ENCODE results near the gene FMNL2. TPM values are rescaled to one million over a fixed set of nuclear protein-coding genes. Genes with fewer than 3 reads are reported as not detected.

Gene FMNL2
- total and polyA plus RNA-seq, 2 experiments from 2014 or later: 4.4 to 18.6 TPM

DNA sequence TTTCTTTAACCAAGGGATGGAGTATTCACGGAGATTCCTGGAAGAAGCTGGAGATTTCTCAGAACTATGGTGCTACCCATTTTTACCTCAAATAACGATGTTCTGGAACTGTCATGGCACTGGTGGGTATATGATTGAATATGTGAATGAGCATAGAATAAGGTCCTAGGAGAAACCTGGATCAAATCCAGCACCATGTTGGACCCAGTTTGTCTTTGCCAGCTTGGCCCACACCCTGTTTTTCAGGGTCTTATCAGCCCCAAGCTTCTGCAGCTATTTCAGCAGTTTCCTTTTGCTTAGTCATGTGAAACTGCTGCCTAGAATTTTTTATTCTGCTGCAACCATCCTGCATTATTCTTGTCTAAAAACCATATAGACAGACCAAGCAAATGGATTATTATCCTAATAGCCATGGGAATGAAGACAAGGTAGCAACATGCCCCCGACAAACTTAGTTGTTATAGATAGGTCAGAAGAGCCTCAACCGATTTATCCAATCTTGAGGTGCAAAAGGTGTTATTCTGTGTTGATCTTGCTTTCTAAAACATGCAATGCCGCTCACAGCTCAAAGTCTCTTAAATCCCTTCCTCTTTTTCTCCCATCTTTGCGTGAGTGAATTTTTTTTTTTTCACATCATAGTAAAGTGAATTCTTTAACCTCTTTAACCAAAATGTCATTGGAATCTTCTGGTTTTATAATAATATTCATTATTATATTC is 248.7 kb downstream of the FMNL2 start:
- 97% methylated on average over 6 of the region's 6 CpGs for WGBS, 2 experiments (ENCODE audit: low coverage in 1 of 2, low lambda C conversion rate in 2 of 2, missing lambda C conversion rate in 2 of 2)
- no peaks in the 10 kb centered on the region for H3K9me2 ChIP-seq (ENCODE audit: insufficient read depth)
- H3F3A ChIP-seq (ENCODE audit: insufficient read depth): peaks cover 39% of the 10 kb centered on the region
- no peak for DNase-seq
- no peak overlapping the region for H3K4me3 ChIP-seq
- TF ChIP-seq EZH2phosphoT487 (IDR thresholded peaks at IDR 0.05; ENCODE audit: insufficient read depth, low read depth) (no peak), EZH2 (IDR thresholded peaks at IDR 0.05; ENCODE audit: insufficient read depth, poor library complexity, severe bottlenecking) (no peak)
- H3K9ac ChIP-seq: no peak overlapping the region
- no peak overlapping the region for H3K27ac ChIP-seq
- no peaks in the 10 kb centered on the region for H4K20me1 ChIP-seq (ENCODE audit: insufficient read depth)
- no peak overlapping the region for H3K4me2 ChIP-seq (ENCODE audit: unreplicated experiment)
- no peaks in the 10 kb centered on the region for H3K36me3 ChIP-seq (ENCODE audit: low read depth)
- in situ Hi-C loops (cut with MboI): no loop called here
- no peak overlapping the region for H2AFZ ChIP-seq
- no peaks in the 10 kb centered on the region for H3K27me3 ChIP-seq (replicated peaks; ENCODE audit: insufficient read depth)
- H3K4me1 ChIP-seq (ENCODE audit: insufficient read depth): peaks cover 35% of the 10 kb centered on the region
- H3K9me3 ChIP-seq (ENCODE audit: low read depth): no peaks in the 10 kb centered on the region
- H3K79me2 ChIP-seq (ENCODE audit: insufficient read depth): no peaks in the 10 kb centered on the region

DNA sequence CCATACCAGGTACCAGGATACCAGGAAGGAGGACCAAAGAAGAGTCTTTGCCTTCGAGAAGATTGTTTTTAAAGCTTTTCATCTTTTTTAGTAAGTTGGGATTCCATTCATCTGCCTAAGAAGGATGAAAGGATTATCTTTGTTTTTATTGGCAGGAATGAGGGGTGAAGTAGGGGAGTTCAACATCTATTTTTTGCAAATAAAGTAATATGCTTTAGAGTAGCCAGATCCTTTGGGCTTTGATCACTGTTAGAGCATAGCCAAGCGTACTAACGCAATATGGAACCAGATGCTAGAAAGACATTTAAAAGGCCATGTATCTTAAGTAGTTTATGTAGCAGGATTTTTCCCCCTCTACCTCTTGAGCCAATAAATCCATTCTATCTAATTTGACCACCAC is 249.3 kb downstream of the FMNL2 start:
- Histone ChIP-seq H2AFZ (no peak overlapping the region), H3K4me1 (ENCODE audit: insufficient read depth) (peaks cover 35% of the 10 kb centered on the region), H3K4me3 (no peak overlapping the region), H3K9ac (no peak overlapping the region), H4K20me1 (ENCODE audit: insufficient read depth) (no peaks in the 10 kb centered on the region), H3K4me2 (ENCODE audit: unreplicated experiment) (no peak overlapping the region), H3F3A (ENCODE audit: insufficient read depth) (peaks cover 39% of the 10 kb centered on the region), H3K27ac (no peak overlapping the region), H3K9me3 (ENCODE audit: low read depth) (no peaks in the 10 kb centered on the region), H3K27me3 (replicated peaks; ENCODE audit: insufficient read depth) (no peaks in the 10 kb centered on the region), H3K79me2 (ENCODE audit: insufficient read depth) (no peaks in the 10 kb centered on the region), H3K9me2 (ENCODE audit: insufficient read depth) (no peaks in the 10 kb centered on the region), H3K36me3 (ENCODE audit: low read depth) (no peaks in the 10 kb centered on the region)
- in situ Hi-C loops (cut with MboI): no loop called here
- WGBS, 2 experiments (ENCODE audit: low coverage in 1 of 2, low lambda C conversion rate in 2 of 2, missing lambda C conversion rate in 2 of 2): 99 to 100% methylated on average over 3 of the region's 3 CpGs
- TF ChIP-seq EZH2phosphoT487 (IDR thresholded peaks at IDR 0.05; ENCODE audit: insufficient read depth, low read depth) (no peak), EZH2 (IDR thresholded peaks at IDR 0.05; ENCODE audit: insufficient read depth, poor library complexity, severe bottlenecking) (no peak)
- DNase-seq: no peak

DNA sequence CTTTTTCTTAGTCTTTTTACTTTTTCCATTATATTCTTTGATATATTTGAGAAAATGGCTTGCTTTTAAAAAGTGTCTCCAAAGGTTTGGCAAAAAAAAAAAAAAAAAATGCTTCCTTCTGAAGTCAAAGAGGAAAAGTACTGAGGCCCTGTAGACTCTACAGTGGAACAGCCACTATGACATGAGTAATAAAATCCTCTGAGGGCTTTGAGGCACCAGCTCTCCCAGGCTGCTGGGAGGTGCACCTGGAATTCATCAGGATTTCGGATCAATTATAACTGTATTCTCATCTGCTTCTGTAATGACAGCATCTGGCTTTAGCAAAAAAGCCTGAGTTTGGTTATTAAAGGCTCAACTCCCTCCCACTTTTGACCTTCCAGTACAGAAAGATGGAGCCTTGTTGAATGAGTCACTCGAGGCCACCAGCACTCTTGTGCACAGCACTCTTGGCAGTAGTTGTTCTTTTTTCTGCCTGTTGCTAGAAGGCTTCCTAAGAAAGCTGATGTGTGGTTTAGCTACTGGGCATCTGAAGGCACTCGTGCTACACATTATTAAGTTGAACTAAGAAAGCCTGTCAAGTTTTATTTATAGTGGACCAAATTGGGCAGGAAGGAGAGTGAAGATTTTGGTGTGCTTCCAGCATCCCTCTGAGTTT is 251.0 kb downstream of the FMNL2 start:
- Histone ChIP-seq H2AFZ (no peak overlapping the region), H4K20me1 (ENCODE audit: insufficient read depth) (no peaks in the 10 kb centered on the region), H3K9me2 (ENCODE audit: insufficient read depth) (no peaks in the 10 kb centered on the region), H3K9ac (no peak overlapping the region), H3K36me3 (ENCODE audit: low read depth) (no peaks in the 10 kb centered on the region), H3K4me1 (ENCODE audit: insufficient read depth) (peaks cover 30% of the 10 kb centered on the region), H3K9me3 (ENCODE audit: low read depth) (no peaks in the 10 kb centered on the region), H3K27ac (peak overlapping the region; percentile 44), H3F3A (ENCODE audit: insufficient read depth) (peaks cover 27% of the 10 kb centered on the region), H3K27me3 (replicated peaks; ENCODE audit: insufficient read depth) (no peaks in the 10 kb centered on the region), H3K79me2 (ENCODE audit: insufficient read depth) (no peaks in the 10 kb centered on the region), H3K4me3 (no peak overlapping the region), H3K4me2 (ENCODE audit: unreplicated experiment) (peak overlapping the region; percentile 19)
- peak; percentile 95 for DNase-seq
- whole genome bisulfite sequencing, 2 experiments (ENCODE audit: low coverage in 1 of 2, low lambda C conversion rate in 2 of 2, missing lambda C conversion rate in 2 of 2): 1 to 5% methylated on average over 3 of the region's 3 CpGs
- TF ChIP-seq EZH2 (IDR thresholded peaks at IDR 0.05; ENCODE audit: insufficient read depth, poor library complexity, severe bottlenecking) (no peak), EZH2phosphoT487 (IDR thresholded peaks at IDR 0.05; ENCODE audit: insufficient read depth, low read depth) (no peak)
- in situ Hi-C loops (cut with MboI): no loop called here

DNA sequence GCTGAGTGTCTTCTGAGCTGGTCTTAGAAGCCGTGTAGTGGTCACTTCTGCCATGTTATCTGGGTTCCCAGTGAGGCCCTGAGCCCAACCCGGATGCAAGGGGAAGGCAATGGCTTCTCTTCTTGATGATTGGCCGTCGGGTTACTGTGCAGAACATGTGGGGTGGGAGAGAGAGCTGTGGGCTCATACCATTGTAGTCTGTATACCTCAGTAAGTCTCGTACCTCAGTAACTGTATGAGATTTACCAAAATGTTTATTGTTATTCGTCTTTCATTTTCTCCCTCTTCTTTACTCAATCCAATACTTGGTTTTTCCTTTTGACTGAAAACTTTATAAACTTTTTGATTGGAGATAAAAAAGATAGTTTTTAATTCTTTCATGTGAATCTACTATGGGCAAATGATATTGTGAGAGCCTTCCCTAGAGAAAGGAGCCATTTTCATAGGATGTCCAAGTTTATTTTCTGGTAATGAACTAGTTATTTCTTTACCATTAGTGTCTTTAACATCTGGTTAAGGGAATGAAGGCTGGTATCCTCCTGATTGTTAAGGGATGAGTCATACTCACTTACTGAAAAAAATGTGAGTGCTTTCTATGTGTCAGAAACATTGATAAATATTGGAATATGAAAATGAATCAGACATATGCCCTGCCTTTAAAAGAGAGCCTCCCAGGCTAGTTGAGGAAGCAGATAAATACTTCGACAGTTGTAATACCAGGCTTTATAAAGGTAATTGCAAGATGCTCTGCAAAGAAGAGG is 252.4 kb downstream of the FMNL2 start:
- H3K4me1 ChIP-seq (ENCODE audit: insufficient read depth): peaks cover 29% of the 10 kb centered on the region
- DNase-seq: peak; percentile 64
- no peaks in the 10 kb centered on the region for H4K20me1 ChIP-seq (ENCODE audit: insufficient read depth)
- TF ChIP-seq EZH2 (IDR thresholded peaks at IDR 0.05; ENCODE audit: insufficient read depth, poor library complexity, severe bottlenecking) (no peak), EZH2phosphoT487 (IDR thresholded peaks at IDR 0.05; ENCODE audit: insufficient read depth, low read depth) (no peak)
- no peak overlapping the region for H3K4me2 ChIP-seq (ENCODE audit: unreplicated experiment)
- peaks cover 27% of the 10 kb centered on the region for H3F3A ChIP-seq (ENCODE audit: insufficient read depth)
- no peaks in the 10 kb centered on the region for H3K9me2 ChIP-seq (ENCODE audit: insufficient read depth)
- WGBS, 2 experiments (ENCODE audit: low coverage in 1 of 2, low lambda C conversion rate in 2 of 2, missing lambda C conversion rate in 2 of 2): 83 to 85% methylated on average over 7 of the region's 7 CpGs
- H3K79me2 ChIP-seq (ENCODE audit: insufficient read depth): no peaks in the 10 kb centered on the region
- H3K9me3 ChIP-seq (ENCODE audit: low read depth): no peaks in the 10 kb centered on the region
- no peaks in the 10 kb centered on the region for H3K36me3 ChIP-seq (ENCODE audit: low read depth)
- no peak overlapping the region for H3K27ac ChIP-seq
- no peak overlapping the region for H2AFZ ChIP-seq
- no peak overlapping the region for H3K4me3 ChIP-seq
- in situ Hi-C loops (cut with MboI): no loop called here
- H3K27me3 ChIP-seq (replicated peaks; ENCODE audit: insufficient read depth): no peaks in the 10 kb centered on the region
- no peak overlapping the region for H3K9ac ChIP-seq
